Loucy (cell line): ENCODE measurements around the gene CT45A8.
"Not testable (repeated sequence)": the region's sequence is repeated elsewhere in the genome, so short reads cannot be mapped to it uniquely, and the experiment has no call there.

Experiments used
- H2AFZ ChIP-seq: fragments of 200-600 bp; sonication (generic); 2 replicates; pipeline ENCODE4 v1.6.0; 2016; ENCODE audit warnings: antibody characterized with exemption, mild to moderate bottlenecking, low read length, moderate library complexity
- H3F3A ChIP-seq: fragments of 200-600 bp; 2 replicates; pipeline ENCODE4 v1.6.0; 2016; ENCODE audit warnings: antibody characterized with exemption, low read depth, mild to moderate bottlenecking
- H3K27me3 ChIP-seq: fragments of 200-600 bp; sonication (generic); 2 replicates; pipeline ENCODE4 v1.6.1; 2014; ENCODE audit warnings: low read length, mild to moderate bottlenecking; ENCODE audit not compliant: insufficient read depth, poor library complexity, severe bottlenecking
- H3K36me3 ChIP-seq: fragments of 200-600 bp; sonication (generic); 2 replicates; pipeline ENCODE4 v1.6.1; 2016; ENCODE audit warnings: low read length; ENCODE audit not compliant: insufficient read depth
- H3K4me1 ChIP-seq: fragments of 200-600 bp; sonication (generic); 2 replicates; pipeline ENCODE4 v1.5.1; 2014; ENCODE audit warnings: low read length, mild to moderate bottlenecking; ENCODE audit not compliant: insufficient read depth, poor library complexity, severe bottlenecking
- H3K4me2 ChIP-seq: fragments of 200-600 bp; sonication (generic); 2 replicates; pipeline ENCODE4 v1.6.0; 2014; ENCODE audit warnings: antibody characterized with exemption, low read length, low read depth, mild to moderate bottlenecking; ENCODE audit not compliant: poor library complexity, severe bottlenecking
- H3K4me3 ChIP-seq: fragments of 200-600 bp; sonication (generic); 2 replicates; pipeline ENCODE4 v1.5.1; 2014; ENCODE audit warnings: low read length, mild to moderate bottlenecking, mixed read lengths; ENCODE audit not compliant: poor library complexity, severe bottlenecking
- H3K79me2 ChIP-seq: fragments of 200-600 bp; sonication (generic); 2 replicates; pipeline ENCODE4 v1.6.1; 2014; ENCODE audit warnings: low read length; ENCODE audit not compliant: insufficient read depth
- H3K9ac ChIP-seq: fragments of 200-600 bp; sonication (generic); 2 replicates; pipeline ENCODE4 v1.6.0; 2014; ENCODE audit warnings: mild to moderate bottlenecking, low read depth, low read length, moderate library complexity; ENCODE audit not compliant: poor library complexity, severe bottlenecking
- H3K9me2 ChIP-seq: fragments of 200-600 bp; sonication (generic); replicated peaks from 2 replicates; pipeline ENCODE4 v1.6.1; 2016; ENCODE audit warnings: low read depth, low read length, mixed read lengths
- H3K9me3 ChIP-seq: fragments of 200-600 bp; sonication (generic); 2 replicates; pipeline ENCODE4 v1.6.1; 2014; ENCODE audit warnings: mild to moderate bottlenecking, antibody characterized with exemption, low read length, low read depth; ENCODE audit not compliant: insufficient read depth
- H4K20me1 ChIP-seq: fragments of 200-600 bp; sonication (generic); 2 replicates; pipeline ENCODE4 v1.6.0; 2014; ENCODE audit warnings: antibody characterized with exemption, low read length, mild to moderate bottlenecking; ENCODE audit not compliant: insufficient read depth, poor library complexity, severe bottlenecking
- EZH2phosphoT487 ChIP-seq: fragments of 200-600 bp; IDR thresholded peaks from 2 replicates; pipeline ENCODE4 v1.6.1; 2018; ENCODE audit warnings: antibody characterized with exemption, mild to moderate bottlenecking, moderate library complexity, borderline replicate concordance
- TF ChIP-seq, protein P1 (sequence below): fragments of 200-600 bp; sonication (generic); conservative IDR thresholded peaks from 2 replicates; pipeline ENCODE4 v1.5.1; 2014; ENCODE audit warnings: mild to moderate bottlenecking, antibody characterized with exemption, low read length

Gene CT45A8, protein sequence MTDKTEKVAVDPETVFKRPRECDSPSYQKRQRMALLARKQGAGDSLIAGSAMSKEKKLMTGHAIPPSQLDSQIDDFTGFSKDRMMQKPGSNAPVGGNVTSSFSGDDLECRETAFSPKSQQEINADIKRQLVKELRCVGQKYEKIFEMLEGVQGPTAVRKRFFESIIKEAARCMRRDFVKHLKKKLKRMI

DNA sequence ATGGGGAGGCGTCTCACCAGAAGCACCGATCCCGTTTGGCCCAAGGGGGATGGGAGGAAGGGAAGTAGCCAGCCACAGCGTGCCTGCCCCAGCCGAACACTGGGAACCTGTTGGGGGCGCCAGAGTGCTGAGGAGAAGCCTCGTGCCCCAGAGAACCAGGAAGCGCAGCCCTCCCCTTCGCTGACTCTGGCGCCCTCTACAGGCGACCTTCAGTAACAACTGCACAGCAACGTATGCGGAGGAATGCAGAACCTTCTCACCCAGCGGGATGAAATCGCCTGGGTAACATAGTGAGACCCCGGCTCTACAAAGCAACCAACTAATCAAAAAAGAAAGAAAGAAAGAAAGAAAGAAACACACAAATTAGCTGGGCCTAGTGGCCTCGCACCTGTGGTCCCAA lies at the start of gene CT45A8:
TSS of gene CT45A8 (minus strand) at position 101 of the 400 bp plus-strand sequence. CDS start 3,755 bp downstream, outside the sequence.
- not testable (repeated sequence) for H3K79me2 ChIP-seq, H3K36me3 ChIP-seq, H2AFZ ChIP-seq, H3K9me2 ChIP-seq, H3K9ac ChIP-seq, H3K4me3 ChIP-seq, H4K20me1 ChIP-seq, H3K4me2 ChIP-seq, H3K9me3 ChIP-seq, H3K27me3 ChIP-seq, H3K4me1 ChIP-seq, H3F3A ChIP-seq

DNA sequence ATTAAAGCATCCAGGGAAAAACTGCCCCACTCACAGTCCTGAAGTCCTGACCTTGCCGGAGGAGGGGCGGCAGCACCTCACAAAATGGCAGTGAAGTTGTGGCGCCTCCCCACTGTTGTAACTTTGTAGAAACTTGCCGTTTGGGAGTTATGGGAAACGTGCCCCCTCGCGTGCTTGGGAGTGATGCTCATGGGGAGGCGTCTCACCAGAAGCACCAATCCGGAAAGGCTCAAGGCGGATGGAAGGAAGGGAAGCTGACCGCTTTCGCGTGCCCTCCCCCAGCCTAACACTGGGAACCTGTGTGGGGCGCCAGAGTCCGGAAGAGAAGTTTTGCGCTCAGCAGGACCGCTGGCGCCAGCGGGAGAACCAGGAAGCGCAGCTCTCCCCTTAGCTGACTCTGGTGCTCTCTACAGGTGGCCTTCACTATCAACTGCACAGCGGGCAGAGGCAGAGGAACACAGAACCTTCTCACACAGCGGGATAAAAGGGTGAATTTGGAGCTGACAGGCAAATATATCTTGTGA lies 39.0 kb upstream of the CT45A8 start, which contains the start of the genes CT45A10 and SAGE1:
TSS of gene CT45A10 (minus strand) at position 151 of the 524 bp plus-strand sequence. CDS start 8,100 bp downstream, outside the sequence.
TSS of gene SAGE1 (plus strand) at position 423 of the 524 bp plus-strand sequence. CDS start 2,527 bp downstream, outside the sequence.
- Histone ChIP-seq H3K27me3 (no peaks in the 10 kb centered on the region), H3K4me1 (no peaks in the 10 kb centered on the region), H3F3A (no peaks in the 10 kb centered on the region), H3K9ac (no peak within 1 kb of the TSS), H4K20me1 (no peaks in the 10 kb centered on the region), H3K79me2 (no peaks in the 10 kb centered on the region), H3K9me2 (no peaks in the 10 kb centered on the region), H3K4me2 (no peak within 1 kb of the TSS), H3K9me3 (no peaks in the 10 kb centered on the region), H3K36me3 (no peaks in the 10 kb centered on the region), H2AFZ (no peak within 1 kb of the TSS), H3K4me3 (no peak within 1 kb of the TSS)
- no peak for TF ChIP-seq EZH2phosphoT487

DNA sequence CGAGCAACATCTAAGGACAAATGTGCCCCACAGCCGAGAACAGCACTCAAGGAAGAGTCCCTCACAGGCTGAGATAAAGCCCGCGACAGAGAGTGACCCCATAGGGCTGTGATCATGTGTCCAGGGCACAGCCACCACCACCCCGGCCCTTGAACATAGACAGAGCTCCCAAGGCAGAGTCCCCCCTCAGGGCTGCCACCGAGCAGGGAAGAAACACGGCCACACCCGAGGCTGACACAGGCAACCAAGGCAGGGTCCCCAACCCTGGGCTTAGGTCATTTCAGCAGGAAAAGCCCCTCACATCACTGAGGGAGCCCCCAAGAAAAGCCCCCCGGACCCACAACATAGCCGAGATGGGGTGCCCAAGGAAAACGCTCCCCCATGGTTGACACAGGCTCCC lies 38.4 kb upstream of the CT45A8 start:
- no peaks in the 10 kb centered on the region for H3K9me2 ChIP-seq
- no peak overlapping the region for H3K9ac ChIP-seq
- H3K9me3 ChIP-seq = no peaks in the 10 kb centered on the region
- no peak overlapping the region for H2AFZ ChIP-seq
- no peak overlapping the region for H3K4me3 ChIP-seq
- no peak overlapping the region for H3K4me2 ChIP-seq
- H3F3A ChIP-seq = no peaks in the 10 kb centered on the region
- no peaks in the 10 kb centered on the region for H4K20me1 ChIP-seq
- no peak for TF ChIP-seq EZH2phosphoT487
- TF ChIP-seq, protein P1, sequence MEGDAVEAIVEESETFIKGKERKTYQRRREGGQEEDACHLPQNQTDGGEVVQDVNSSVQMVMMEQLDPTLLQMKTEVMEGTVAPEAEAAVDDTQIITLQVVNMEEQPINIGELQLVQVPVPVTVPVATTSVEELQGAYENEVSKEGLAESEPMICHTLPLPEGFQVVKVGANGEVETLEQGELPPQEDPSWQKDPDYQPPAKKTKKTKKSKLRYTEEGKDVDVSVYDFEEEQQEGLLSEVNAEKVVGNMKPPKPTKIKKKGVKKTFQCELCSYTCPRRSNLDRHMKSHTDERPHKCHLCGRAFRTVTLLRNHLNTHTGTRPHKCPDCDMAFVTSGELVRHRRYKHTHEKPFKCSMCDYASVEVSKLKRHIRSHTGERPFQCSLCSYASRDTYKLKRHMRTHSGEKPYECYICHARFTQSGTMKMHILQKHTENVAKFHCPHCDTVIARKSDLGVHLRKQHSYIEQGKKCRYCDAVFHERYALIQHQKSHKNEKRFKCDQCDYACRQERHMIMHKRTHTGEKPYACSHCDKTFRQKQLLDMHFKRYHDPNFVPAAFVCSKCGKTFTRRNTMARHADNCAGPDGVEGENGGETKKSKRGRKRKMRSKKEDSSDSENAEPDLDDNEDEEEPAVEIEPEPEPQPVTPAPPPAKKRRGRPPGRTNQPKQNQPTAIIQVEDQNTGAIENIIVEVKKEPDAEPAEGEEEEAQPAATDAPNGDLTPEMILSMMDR = no peak
- no peaks in the 10 kb centered on the region for H3K27me3 ChIP-seq
- H3K79me2 ChIP-seq = no peaks in the 10 kb centered on the region
- H3K36me3 ChIP-seq = no peaks in the 10 kb centered on the region
- no peaks in the 10 kb centered on the region for H3K4me1 ChIP-seq

DNA sequence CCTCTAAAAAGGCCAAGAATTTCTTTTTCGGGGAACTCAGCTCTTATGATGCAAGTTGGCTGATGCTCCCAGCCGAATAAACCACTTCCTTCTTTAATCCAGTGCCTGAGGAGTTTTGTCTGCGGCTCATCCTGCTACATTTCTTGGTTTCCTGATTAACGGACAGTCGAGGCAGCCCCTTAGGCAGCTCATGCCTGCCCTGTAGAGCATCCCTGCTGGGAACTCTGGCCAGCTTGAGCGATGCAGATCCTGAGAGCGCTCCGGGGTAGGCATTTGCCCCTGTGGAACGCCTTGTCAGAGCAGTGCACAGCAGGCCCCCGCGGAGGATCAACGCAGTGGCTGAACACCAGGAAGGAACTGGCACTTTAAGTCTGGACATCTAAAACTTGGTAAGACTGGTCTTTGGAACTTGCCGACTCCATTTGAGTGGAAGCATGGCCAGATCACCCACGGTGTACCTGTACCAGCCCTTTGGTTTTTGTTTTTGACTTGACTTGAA lies 35.8 kb upstream of the CT45A8 start:
- Histone ChIP-seq H3K36me3 (no peaks in the 10 kb centered on the region), H3K9ac (no peak overlapping the region), H3K4me3 (no peak overlapping the region), H3K27me3 (no peaks in the 10 kb centered on the region), H3K4me1 (no peaks in the 10 kb centered on the region), H3K9me2 (no peaks in the 10 kb centered on the region), H3K4me2 (no peak overlapping the region), H2AFZ (no peak overlapping the region), H4K20me1 (no peaks in the 10 kb centered on the region), H3K79me2 (no peaks in the 10 kb centered on the region), H3K9me3 (no peaks in the 10 kb centered on the region), H3F3A (no peaks in the 10 kb centered on the region)
- no peak for TF ChIP-seq EZH2phosphoT487
- TF ChIP-seq, protein P1 = no peak
